WERI-Rb-1 (cell line): Measurements from ENCODE around the gene JMJD1C.

Source experiments
- DNase-seq: peaks from one replicate; pipeline ENCODE4 v3.0.0-alpha.2; 2020
- H3K27ac ChIP-seq: fragments of 250-450 bp; sonication (Bioruptor Pico); 2 replicates; pipeline ENCODE4 v1.5.1; 2020; ENCODE audit warnings: mild to moderate bottlenecking, moderate library complexity
- H3K27me3 ChIP-seq: fragments of 250-450 bp; sonication (Bioruptor Pico); 2 replicates; pipeline ENCODE4 v1.5.1; 2021; ENCODE audit warnings: mild to moderate bottlenecking, low read depth, moderate library complexity; ENCODE audit not compliant: insufficient read depth, severe bottlenecking
- H3K36me3 ChIP-seq: fragments of 250-450 bp; sonication (Bioruptor Pico); 2 replicates; pipeline ENCODE4 v1.5.1; 2020; ENCODE audit warnings: mild to moderate bottlenecking, moderate library complexity
- H3K4me3 ChIP-seq: 2 replicates; pipeline ENCODE4 v1.5.1; 2011; ENCODE audit warnings: low read depth, mild to moderate bottlenecking, control low read depth, low read length
- H3K9me3 ChIP-seq: fragments of 250-450 bp; sonication (Bioruptor Pico); 2 replicates; pipeline ENCODE4 v1.5.1; 2021; ENCODE audit warnings: mild to moderate bottlenecking, moderate library complexity; ENCODE audit not compliant: severe bottlenecking
- CTCF ChIP-seq: IDR thresholded peaks from 2 replicates; pipeline ENCODE4 v1.5.1; 2011; ENCODE audit warnings: low read depth, mild to moderate bottlenecking, control low read depth, inconsistent platforms, low read length

JMJD1C gene

DNA sequence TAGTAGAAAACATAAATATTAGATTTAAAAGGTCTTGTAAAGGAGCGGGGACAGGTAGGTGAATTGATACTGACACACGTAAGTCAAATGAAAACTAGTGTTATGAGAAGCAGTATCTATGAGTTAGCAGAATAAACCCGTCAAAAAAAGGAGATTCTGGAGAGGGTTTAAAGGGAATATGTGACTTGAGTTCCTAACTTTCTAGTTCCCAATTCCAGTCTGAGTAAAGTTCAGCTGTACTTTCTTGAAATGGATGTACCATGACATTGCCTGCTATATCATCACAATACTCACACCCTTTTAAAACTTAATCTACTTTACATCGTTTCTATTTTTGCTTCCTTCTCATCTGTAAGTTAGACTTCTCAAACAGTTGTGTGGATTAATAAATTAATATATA lies 210.5 kb downstream of the JMJD1C start:
- peaks cover 29% of the 10 kb centered on the region for H3K36me3 ChIP-seq
- no peak for DNase-seq
- no peaks in the 10 kb centered on the region for H3K9me3 ChIP-seq
- no peak for TF ChIP-seq CTCF
- no peak overlapping the region for H3K4me3 ChIP-seq
- no peaks in the 10 kb centered on the region for H3K27me3 ChIP-seq
- no peak overlapping the region for H3K27ac ChIP-seq

GRCh38 chr10:63253040-63253439 lies 212.7 kb downstream of the JMJD1C start:
- Histone ChIP-seq H3K36me3 (peaks cover 20% of the 10 kb centered on the region), H3K27ac (no peak overlapping the region), H3K27me3 (no peaks in the 10 kb centered on the region), H3K9me3 (no peaks in the 10 kb centered on the region), H3K4me3 (no peak overlapping the region)
- no peak for TF ChIP-seq CTCF
- no peak for DNase-seq

GRCh38 chr10:63252095-63252762 lies 213.5 kb downstream of the JMJD1C start:
- TF ChIP-seq CTCF: no peak
- Histone ChIP-seq H3K27ac (no peak overlapping the region), H3K27me3 (no peaks in the 10 kb centered on the region), H3K36me3 (peaks cover 20% of the 10 kb centered on the region), H3K9me3 (no peaks in the 10 kb centered on the region), H3K4me3 (no peak overlapping the region)
- no peak for DNase-seq

DNA sequence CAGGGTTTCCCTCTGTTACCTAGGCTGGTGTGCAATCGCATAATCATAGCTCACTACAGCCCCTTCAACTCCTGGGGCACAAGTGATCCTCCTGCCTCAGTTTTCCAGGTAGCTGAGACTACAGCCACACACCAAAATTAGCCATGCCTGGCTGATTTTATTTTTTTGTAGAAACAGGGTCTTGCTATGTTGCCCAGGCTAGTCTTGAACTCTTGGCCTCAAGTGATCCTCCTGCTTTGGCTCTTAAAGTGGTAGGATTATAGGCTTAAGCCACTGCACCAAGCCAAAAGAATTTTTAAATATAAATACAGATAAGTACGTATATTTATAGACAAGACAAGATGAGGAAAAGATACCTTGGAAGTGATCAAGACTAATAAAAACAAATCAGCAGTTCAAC lies 215.7 kb downstream of the JMJD1C start:
- Histone ChIP-seq H3K27ac (no peak overlapping the region), H3K36me3 (peaks cover 20% of the 10 kb centered on the region), H3K9me3 (no peaks in the 10 kb centered on the region), H3K4me3 (no peak overlapping the region), H3K27me3 (no peaks in the 10 kb centered on the region)
- no peak for DNase-seq
- TF ChIP-seq CTCF: no peak

- Histone ChIP-seq H3K27me3 (no peaks in the 10 kb centered on the region), H3K9me3 (no peaks in the 10 kb centered on the region), H3K4me3 (no peak overlapping the region), H3K27ac (no peak overlapping the region), H3K36me3 (peaks cover 14% of the 10 kb centered on the region)
- no peak for DNase-seq
- no peak for TF ChIP-seq CTCF
Measured at GRCh38 chr10:63247771-63248170, 218.0 kb downstream of the JMJD1C start.

- Histone ChIP-seq H3K27ac (no peak overlapping the region), H3K9me3 (no peaks in the 10 kb centered on the region), H3K4me3 (no peak overlapping the region), H3K27me3 (no peaks in the 10 kb centered on the region), H3K36me3 (peaks cover 14% of the 10 kb centered on the region)
- DNase-seq: no peak
- no peak for TF ChIP-seq CTCF
Measured at GRCh38 chr10:63246356-63246755, 219.4 kb downstream of the JMJD1C start.
